Neural cell (in vitro differentiated cells): ENCODE measurements around the gene KCNJ10. TPM values are rescaled to one million over a fixed set of nuclear protein-coding genes. Genes with fewer than 3 reads are reported as not detected.

ENCODE experiments used
- H2AFZ ChIP-seq: fragments of 200-600, 300-800 bp; sonication (generic), shearing (Covaris generic); 2 replicates; pipeline ENCODE4 v1.6.0; 2014; ENCODE audit warnings: low read depth, mild to moderate bottlenecking, antibody characterized with exemption, low read length, moderate library complexity
- H3F3A ChIP-seq: fragments of 200-600 bp; shearing (Covaris generic); 2 replicates; pipeline ENCODE4 v1.6.1; 2016; ENCODE audit warnings: mild to moderate bottlenecking, moderate library complexity, mixed read lengths, antibody characterized with exemption, low read length; ENCODE audit not compliant: insufficient read depth, poor library complexity, severe bottlenecking
- H3K27ac ChIP-seq: fragments of 200-600, 300-800 bp; sonication (generic), shearing (Covaris generic); 2 replicates; pipeline ENCODE4 v1.5.1; 2014; ENCODE audit warnings: mild to moderate bottlenecking, low read length, moderate library complexity
- H3K27me3 ChIP-seq: fragments of 300-800, 200-600 bp; sonication (generic), shearing (Covaris generic); 2 replicates; pipeline ENCODE4 v1.6.0; 2014; ENCODE audit warnings: mild to moderate bottlenecking, low read depth, low read length, moderate library complexity; ENCODE audit not compliant: insufficient read depth
- H3K36me3 ChIP-seq: fragments of 300-800, 200-600 bp; sonication (generic), shearing (Covaris generic); 2 replicates; pipeline ENCODE4 v1.5.1; 2014; ENCODE audit warnings: mild to moderate bottlenecking, antibody characterized with exemption, low read length, moderate library complexity; ENCODE audit not compliant: insufficient read depth
- H3K4me2 ChIP-seq: fragments of 300-800, 200-600 bp; sonication (generic), shearing (Covaris generic); 2 replicates; pipeline ENCODE4 v1.6.0; 2014; ENCODE audit warnings: mild to moderate bottlenecking, low read length
- H3K4me3 ChIP-seq: fragments of 300-800, 200-600 bp; sonication (generic), shearing (Covaris generic); 2 replicates; pipeline ENCODE4 v1.5.1; 2014; ENCODE audit warnings: mild to moderate bottlenecking, low read length, moderate library complexity
- H3K79me2 ChIP-seq: fragments of 200-600 bp; shearing (Covaris generic); replicated peaks from 2 replicates; pipeline ENCODE4 v1.6.0; 2014; ENCODE audit warnings: mild to moderate bottlenecking, low read length, moderate library complexity; ENCODE audit not compliant: insufficient read depth
- H3K9ac ChIP-seq: fragments of 300-800, 200-600 bp; sonication (generic), shearing (Covaris generic); 2 replicates; pipeline ENCODE4 v1.6.1; 2016; ENCODE audit warnings: mild to moderate bottlenecking, low read length, mixed read lengths
- H3K9me2 ChIP-seq: fragments of 200-600 bp; shearing (Covaris generic); 2 replicates; pipeline ENCODE4 v1.6.1; 2016; ENCODE audit warnings: mild to moderate bottlenecking, low read length, mixed read lengths; ENCODE audit not compliant: insufficient read depth
- H3K9me3 ChIP-seq: fragments of 200-600, 300-800 bp; sonication (generic), shearing (Covaris generic); 2 replicates; pipeline ENCODE4 v1.6.1; 2016; ENCODE audit warnings: mild to moderate bottlenecking, mixed run types, low read length, moderate library complexity, mixed read lengths
- H4K20me1 ChIP-seq: fragments of 200-600 bp; shearing (Covaris generic); 2 replicates; pipeline ENCODE4 v1.6.1; 2016; ENCODE audit warnings: mild to moderate bottlenecking, mixed run types; ENCODE audit not compliant: insufficient read depth
- EP300 ChIP-seq: fragments of 450-650 bp; conservative IDR thresholded peaks from 2 replicates; pipeline ENCODE4 v1.6.1; 2014; ENCODE audit warnings: antibody characterized with exemption, mild to moderate bottlenecking, moderate library complexity; ENCODE audit not compliant: poor library complexity, severe bottlenecking
- EZH2 ChIP-seq: fragments of 200-600, 300-800 bp; shearing (Covaris generic), sonication (generic); IDR thresholded peaks from 2 replicates; pipeline ENCODE4 v1.6.1; 2014; ENCODE audit warnings: antibody characterized with exemption, low read length, borderline replicate concordance, mild to moderate bottlenecking; ENCODE audit not compliant: insufficient read depth, poor library complexity, severe bottlenecking
- MXI1 ChIP-seq: fragments of 450-650 bp; conservative IDR thresholded peaks from 2 replicates; pipeline ENCODE4 v1.6.1; 2014; ENCODE audit warnings: antibody characterized with exemption, mild to moderate bottlenecking; ENCODE audit not compliant: poor library complexity, severe bottlenecking
- POLR2AphosphoS5 ChIP-seq: IDR thresholded peaks from 2 replicates; pipeline ENCODE4 v1.6.1; 2012
- RAD21 ChIP-seq: fragments of 450-650 bp; conservative IDR thresholded peaks from 2 replicates; pipeline ENCODE4 v1.6.1; 2014; ENCODE audit warnings: antibody characterized with exemption, mild to moderate bottlenecking, moderate library complexity
- SMC3 ChIP-seq: fragments of 450-650 bp; conservative IDR thresholded peaks from 2 replicates; pipeline ENCODE4 v1.6.1; 2014; ENCODE audit warnings: antibody characterized with exemption, mild to moderate bottlenecking, moderate library complexity; ENCODE audit not compliant: poor library complexity
- TAF1 ChIP-seq: IDR thresholded peaks from 2 replicates; pipeline ENCODE4 v1.6.1; 2012; ENCODE audit warnings: low read depth
- polyA plus RNA-seq: library from polyadenylated mRNA; depleted of rRNA; stranded (reverse); fragments of >200 nt; gene quantifications from 2 replicates; pipeline ENCODE4 v1.2.3, GENCODE V29; 2014
- TF ChIP-seq, protein P1 (sequence below): fragments of 450-650 bp; IDR thresholded peaks from 2 replicates; pipeline ENCODE4 v1.5.1; 2014; ENCODE audit warnings: antibody characterized with exemption, mild to moderate bottlenecking, moderate library complexity; ENCODE audit not compliant: poor library complexity, severe bottlenecking
- TF ChIP-seq, protein P2 (sequence below): IDR thresholded peaks from 2 replicates; pipeline ENCODE4 v1.6.1; 2012; ENCODE audit warnings: borderline replicate concordance

The KCNJ10 gene
- polyA plus RNA-seq, 1 donor from 2014 or later, result not detected

DNA sequence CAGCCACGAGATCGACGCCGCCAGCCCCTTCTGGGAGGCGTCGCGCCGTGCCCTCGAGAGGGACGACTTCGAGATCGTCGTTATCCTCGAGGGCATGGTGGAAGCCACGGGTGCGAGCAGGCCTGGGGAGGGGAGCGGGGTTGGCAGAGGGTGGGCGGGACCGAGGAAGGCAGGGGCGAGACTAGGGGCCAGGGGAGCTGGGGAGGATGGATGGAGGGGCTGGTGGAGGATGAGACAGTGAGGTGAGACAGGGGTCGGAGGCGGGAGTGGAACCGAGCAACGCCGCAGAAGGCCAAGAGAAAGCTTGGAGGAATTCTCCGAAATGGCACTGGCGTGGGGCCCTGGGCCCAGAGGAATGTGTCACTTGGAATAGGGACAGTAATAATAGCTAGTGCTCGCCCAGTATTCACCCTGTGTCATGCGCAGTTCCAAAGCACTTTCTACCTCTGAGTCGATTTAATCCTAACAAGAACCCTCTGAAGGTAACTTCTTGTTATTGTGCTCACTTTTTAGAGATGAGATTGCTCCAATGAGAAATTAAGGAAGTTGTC lies 14.9 kb upstream of the KCNJ10 start:
- TF ChIP-seq MXI1 (no peak), TAF1 (no peak), SMC3 (no peak), EP300 (no peak), EZH2 (no peak), RAD21 (no peak), POLR2AphosphoS5 (no peak)
- TF ChIP-seq, protein P1, sequence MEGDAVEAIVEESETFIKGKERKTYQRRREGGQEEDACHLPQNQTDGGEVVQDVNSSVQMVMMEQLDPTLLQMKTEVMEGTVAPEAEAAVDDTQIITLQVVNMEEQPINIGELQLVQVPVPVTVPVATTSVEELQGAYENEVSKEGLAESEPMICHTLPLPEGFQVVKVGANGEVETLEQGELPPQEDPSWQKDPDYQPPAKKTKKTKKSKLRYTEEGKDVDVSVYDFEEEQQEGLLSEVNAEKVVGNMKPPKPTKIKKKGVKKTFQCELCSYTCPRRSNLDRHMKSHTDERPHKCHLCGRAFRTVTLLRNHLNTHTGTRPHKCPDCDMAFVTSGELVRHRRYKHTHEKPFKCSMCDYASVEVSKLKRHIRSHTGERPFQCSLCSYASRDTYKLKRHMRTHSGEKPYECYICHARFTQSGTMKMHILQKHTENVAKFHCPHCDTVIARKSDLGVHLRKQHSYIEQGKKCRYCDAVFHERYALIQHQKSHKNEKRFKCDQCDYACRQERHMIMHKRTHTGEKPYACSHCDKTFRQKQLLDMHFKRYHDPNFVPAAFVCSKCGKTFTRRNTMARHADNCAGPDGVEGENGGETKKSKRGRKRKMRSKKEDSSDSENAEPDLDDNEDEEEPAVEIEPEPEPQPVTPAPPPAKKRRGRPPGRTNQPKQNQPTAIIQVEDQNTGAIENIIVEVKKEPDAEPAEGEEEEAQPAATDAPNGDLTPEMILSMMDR, result no peak
- TF ChIP-seq, protein P2, sequence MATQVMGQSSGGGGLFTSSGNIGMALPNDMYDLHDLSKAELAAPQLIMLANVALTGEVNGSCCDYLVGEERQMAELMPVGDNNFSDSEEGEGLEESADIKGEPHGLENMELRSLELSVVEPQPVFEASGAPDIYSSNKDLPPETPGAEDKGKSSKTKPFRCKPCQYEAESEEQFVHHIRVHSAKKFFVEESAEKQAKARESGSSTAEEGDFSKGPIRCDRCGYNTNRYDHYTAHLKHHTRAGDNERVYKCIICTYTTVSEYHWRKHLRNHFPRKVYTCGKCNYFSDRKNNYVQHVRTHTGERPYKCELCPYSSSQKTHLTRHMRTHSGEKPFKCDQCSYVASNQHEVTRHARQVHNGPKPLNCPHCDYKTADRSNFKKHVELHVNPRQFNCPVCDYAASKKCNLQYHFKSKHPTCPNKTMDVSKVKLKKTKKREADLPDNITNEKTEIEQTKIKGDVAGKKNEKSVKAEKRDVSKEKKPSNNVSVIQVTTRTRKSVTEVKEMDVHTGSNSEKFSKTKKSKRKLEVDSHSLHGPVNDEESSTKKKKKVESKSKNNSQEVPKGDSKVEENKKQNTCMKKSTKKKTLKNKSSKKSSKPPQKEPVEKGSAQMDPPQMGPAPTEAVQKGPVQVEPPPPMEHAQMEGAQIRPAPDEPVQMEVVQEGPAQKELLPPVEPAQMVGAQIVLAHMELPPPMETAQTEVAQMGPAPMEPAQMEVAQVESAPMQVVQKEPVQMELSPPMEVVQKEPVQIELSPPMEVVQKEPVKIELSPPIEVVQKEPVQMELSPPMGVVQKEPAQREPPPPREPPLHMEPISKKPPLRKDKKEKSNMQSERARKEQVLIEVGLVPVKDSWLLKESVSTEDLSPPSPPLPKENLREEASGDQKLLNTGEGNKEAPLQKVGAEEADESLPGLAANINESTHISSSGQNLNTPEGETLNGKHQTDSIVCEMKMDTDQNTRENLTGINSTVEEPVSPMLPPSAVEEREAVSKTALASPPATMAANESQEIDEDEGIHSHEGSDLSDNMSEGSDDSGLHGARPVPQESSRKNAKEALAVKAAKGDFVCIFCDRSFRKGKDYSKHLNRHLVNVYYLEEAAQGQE, result no peak
- Histone ChIP-seq H3K4me2 (no peak overlapping the region), H3K79me2 (no peaks in the 10 kb centered on the region), H3K9ac (no peak overlapping the region), H2AFZ (no peak overlapping the region), H3K27ac (no peak overlapping the region), H3K9me2 (no peaks in the 10 kb centered on the region), H3K36me3 (no peaks in the 10 kb centered on the region), H3K9me3 (no peaks in the 10 kb centered on the region), H3K4me3 (no peak overlapping the region), H3K27me3 (peaks cover 7% of the 10 kb centered on the region), H3F3A (no peaks in the 10 kb centered on the region), H4K20me1 (no peaks in the 10 kb centered on the region)

DNA sequence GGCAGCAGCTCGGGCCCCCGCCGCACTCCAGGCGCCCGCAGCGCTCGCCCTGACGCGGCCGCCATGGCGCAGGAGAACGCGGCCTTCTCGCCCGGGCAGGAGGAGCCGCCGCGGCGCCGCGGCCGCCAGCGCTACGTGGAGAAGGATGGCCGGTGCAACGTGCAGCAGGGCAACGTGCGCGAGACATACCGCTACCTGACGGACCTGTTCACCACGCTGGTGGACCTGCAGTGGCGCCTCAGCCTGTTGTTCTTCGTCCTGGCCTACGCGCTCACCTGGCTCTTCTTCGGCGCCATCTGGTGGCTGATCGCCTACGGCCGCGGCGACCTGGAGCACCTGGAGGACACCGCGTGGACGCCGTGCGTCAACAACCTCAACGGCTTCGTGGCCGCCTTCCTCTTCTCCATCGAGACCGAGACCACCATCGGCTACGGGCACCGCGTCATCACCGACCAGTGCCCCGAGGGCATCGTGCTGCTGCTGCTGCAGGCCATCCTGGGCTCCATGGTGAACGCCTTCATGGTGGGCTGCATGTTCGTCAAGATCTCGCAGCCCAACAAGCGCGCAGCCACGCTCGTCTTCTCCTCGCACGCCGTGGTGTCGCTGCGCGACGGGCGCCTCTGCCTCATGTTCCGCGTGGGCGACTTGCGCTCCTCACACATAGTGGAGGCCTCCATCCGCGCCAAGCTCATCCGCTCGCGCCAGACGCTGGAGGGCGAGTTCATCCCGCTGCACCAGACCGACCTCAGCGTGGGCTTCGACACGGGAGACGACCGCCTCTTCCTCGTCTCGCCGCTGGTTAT lies 14.2 kb upstream of the KCNJ10 start:
- Histone ChIP-seq H3K4me2 (no peak overlapping the region), H3K9ac (no peak overlapping the region), H3F3A (no peaks in the 10 kb centered on the region), H3K36me3 (no peaks in the 10 kb centered on the region), H3K9me2 (no peaks in the 10 kb centered on the region), H3K9me3 (no peaks in the 10 kb centered on the region), H3K4me3 (no peak overlapping the region), H3K27me3 (peaks cover 7% of the 10 kb centered on the region), H4K20me1 (no peaks in the 10 kb centered on the region), H3K27ac (no peak overlapping the region), H3K79me2 (no peaks in the 10 kb centered on the region), H2AFZ (no peak overlapping the region)
- TF ChIP-seq, protein P1, result peak; percentile 47
- TF ChIP-seq SMC3, result peak; percentile 46
- TF ChIP-seq EP300, result no peak
